HG02884 (cell line): ENCODE data around the gene NPIPA7.
"Not testable (repeated sequence)": the region's sequence is repeated elsewhere in the genome, so short reads cannot be mapped to it uniquely, and the experiment has no call there.

ENCODE experiments used
- ATAC-seq: cut with Tn5 transposase; IDR thresholded peaks from one replicate; pipeline ENCODE4 v1.9.1; 2021; ENCODE audit warnings: mild to moderate bottlenecking, moderate library complexity; ENCODE audit not compliant: unreplicated experiment

Gene NPIPA7

GRCh38 chr16:16378840-16379239 is at the start of gene NPIPA7:
Gene NPIPA7 (plus strand): TSS chr16:16379140. CDS start chr16:16379245, 105 bp downstream.
- not testable (repeated sequence) for ATAC-seq

DNA sequence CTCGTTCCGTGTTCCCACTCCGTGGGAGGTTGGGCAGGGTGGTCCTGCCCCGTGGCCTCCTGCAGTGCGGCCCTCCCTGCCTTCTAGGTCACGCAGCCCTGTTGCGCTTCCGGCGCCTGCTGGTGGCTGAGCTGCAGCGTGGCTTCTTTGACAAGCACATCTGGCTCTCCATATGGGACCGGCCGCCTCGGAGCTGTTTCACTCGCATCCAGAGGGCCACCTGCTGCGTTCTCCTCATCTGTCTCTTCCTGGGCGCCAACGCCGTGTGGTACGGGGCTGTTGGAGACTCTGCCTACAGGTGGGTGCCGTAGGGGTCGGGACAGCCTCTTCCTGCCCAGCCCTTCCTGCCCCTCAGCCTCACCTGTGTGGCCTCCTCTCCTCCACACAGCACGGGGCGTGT is 47.5 kb upstream of the NPIPA7 start:
- ATAC-seq = not testable (repeated sequence)

GRCh38 chr16:16357556-16357955 is 21.4 kb upstream of the NPIPA7 start:
- not testable (repeated sequence) for ATAC-seq

- not testable (repeated sequence) for ATAC-seq
These were observed 20.2 kb upstream of the NPIPA7 start for GRCh38 chr16:16358539-16359240.

DNA sequence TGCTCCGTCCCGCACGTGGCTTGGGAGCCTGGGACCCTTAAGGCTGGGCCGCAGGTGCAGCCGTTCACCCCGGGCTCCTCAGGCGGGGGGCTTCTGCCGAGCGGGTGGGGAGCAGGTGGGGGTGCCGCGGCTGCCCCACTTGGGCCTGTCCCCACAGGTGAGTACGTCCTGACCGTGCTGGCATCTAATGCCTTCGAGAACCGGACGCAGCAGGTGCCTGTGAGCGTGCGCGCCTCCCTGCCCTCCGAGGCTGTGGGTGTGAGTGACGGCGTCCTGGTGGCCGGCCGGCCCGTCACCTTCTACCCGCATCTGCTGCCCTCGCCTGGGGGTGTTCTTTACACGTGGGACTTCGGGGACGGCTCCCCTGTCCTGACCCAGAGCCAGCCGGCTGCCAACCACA is 15.3 kb upstream of the NPIPA7 start:
- not testable (repeated sequence) for ATAC-seq

DNA sequence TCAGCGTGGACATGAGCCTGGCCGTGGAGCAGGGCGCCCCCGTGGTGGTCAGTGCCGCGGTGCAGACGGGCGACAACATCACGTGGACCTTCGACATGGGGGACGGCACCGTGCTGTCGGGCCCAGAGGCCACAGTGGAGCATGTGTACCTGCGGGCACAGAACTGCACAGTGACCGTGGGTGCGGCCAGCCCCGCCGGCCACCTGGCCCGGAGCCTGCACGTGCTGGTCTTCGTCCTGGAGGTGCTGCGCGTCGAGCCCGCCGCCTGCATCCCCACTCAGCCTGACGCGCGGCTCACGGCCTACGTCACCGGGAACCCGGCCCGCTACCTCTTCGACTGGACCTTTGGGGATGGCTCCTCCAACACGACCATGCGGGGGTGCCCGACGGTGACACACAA is 14.8 kb upstream of the NPIPA7 start:
- not testable (repeated sequence) for ATAC-seq

DNA sequence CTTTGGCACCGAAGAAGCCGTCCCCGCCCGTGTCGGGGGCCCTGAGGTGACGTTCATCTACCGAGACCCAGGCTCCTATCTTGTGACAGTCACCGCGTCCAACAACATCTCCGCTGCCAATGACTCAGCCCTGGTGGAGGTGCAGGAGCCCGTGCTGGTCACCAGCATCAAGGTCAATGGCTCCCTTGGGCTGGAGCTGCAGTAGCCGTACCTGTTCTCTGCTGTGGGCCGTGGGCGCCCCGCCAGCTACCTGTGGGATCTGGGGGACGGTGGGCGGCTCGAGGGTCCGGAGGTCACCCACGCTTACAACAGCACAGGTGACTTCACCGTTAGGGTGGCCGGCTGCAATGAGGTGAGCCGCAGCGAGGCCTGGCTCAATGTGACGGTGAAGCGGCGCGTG is 14.2 kb upstream of the NPIPA7 start:
- ATAC-seq = not testable (repeated sequence)

DNA sequence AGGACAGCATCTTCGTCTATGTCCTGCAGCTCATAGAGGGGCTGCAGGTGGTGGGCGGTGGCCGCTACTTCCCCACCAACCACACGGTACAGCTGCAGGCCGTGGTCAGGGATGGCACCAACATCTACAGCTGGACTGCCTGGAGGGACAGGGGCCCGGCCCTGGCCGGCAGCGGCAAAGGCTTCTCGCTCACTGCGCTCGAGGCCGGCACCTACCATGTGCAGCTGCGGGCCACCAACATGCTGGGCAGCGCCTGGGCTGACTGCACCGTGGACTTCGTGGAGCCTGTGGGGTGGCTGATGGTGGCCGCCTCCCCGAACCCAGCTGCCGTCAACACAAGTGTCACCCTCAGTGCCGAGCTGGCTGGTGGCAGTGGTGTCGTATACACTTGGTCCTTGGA is 13.6 kb upstream of the NPIPA7 start:
- not testable (repeated sequence) for ATAC-seq

DNA sequence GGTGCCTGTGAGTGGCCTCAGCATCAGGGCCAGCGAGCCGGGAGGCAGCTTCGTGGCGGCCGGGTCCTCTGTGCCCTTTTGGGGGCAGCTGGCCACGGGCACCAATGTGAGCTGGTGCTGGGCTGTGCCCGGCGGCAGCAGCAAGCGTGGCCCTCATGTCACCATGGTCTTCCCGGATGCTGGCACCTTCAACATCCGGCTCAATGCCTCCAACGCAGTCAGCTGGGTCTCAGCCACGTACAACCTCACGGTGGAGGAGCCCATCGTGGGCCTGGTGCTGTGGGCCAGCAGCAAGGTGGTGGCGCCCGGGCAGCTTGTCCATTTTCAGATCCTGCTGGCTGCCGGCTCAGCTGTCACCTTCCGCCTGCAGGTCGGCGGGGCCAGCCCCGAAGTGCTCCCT is 13.1 kb upstream of the NPIPA7 start:
- not testable (repeated sequence) for ATAC-seq

- not testable (repeated sequence) for ATAC-seq
These were observed 12.2 kb upstream of the NPIPA7 start for GRCh38 chr16:16366552-16367284.

DNA sequence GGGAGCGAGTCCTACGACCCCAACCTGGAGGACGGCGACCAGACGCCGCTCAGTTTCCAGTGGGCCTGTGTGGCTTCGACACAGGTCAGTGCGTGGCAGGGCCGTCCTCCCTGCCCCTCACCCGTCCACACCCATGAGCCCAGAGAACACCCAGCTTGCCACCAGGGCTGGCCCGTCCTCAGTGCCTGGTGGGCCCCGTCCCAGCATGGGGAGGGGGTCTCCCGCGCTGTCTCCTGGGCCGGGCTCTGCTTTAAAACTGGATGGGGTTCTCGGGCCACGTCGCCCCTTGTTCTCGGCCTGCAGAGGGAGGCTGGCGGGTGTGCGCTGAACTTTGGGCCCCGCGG is 11.7 kb upstream of the NPIPA7 start:
- ATAC-seq = not testable (repeated sequence)

- not testable (repeated sequence) for ATAC-seq
These were observed 9.7 kb upstream of the NPIPA7 start for GRCh38 chr16:16369081-16369856.

GRCh38 chr16:16371136-16371735 is 7.7 kb upstream of the NPIPA7 start:
- not testable (repeated sequence) for ATAC-seq

- ATAC-seq = not testable (repeated sequence)
These were observed 4.7 kb upstream of the NPIPA7 start for GRCh38 chr16:16374192-16374591.

DNA sequence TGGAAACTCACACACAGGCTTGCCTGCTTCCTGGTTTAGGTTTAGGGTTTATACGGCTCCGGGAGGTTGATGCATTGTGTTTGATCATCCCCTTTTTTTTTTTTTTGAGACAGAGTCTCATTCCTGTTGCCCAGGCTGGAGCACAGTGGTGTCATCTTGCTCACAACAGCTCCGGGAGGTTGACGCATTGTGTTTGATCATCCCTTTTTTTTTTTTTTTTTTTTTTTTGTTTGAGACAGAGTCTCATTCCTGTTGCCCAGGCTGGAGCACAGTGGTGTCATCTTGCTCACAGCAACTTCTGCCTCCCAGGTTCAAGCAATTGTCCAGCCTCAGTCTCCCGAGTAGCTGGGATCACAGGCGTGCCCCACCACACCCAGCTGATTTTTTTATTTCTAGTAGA is 20.7 kb downstream of the NPIPA7 start:
- not testable (repeated sequence) for ATAC-seq

DNA sequence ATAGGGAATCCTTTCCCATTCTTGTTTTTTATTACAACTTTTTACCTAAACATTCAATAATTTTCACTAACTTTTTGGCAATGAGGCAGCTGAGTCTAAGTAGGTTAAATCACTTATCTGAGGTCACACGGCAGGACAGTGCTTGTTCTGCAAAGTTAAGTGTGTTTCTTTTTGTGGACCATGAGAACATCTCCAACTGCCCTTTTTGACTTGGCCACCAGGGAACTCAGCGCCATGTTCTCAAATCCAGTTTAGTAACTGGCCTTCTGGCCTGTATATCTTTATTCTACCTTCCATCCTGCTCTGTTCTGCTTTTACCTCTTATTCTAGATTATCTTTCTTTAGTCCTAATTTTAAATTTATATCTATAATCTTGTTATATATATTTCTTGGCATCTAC is 23.4 kb downstream of the NPIPA7 start:
- ATAC-seq = not testable (repeated sequence)

DNA sequence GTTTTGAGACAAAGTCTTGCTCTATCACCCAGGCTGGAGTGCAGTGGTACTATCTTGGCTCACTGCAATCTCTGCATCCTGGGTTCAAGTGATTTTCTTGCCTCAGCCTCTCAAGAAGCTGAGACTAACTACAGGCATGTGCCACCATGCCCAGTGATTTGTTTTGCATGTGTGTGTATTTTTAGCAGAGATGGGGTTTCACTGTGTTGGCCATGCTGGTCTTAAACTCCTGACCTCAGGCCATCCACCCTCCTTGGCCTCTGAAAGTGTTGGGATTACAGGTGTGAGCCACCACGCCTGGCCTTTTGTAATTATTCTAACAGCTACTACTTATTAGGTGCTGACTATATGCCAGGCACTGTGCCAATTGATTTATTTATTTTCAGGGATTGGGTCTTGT is 25.3 kb downstream of the NPIPA7 start:
- not testable (repeated sequence) for ATAC-seq

GRCh38 chr16:16405421-16405820 is 26.5 kb downstream of the NPIPA7 start:
- ATAC-seq = not testable (repeated sequence)

- not testable (repeated sequence) for ATAC-seq
These were observed 29.5 kb downstream of the NPIPA7 start for GRCh38 chr16:16408430-16408829.

DNA sequence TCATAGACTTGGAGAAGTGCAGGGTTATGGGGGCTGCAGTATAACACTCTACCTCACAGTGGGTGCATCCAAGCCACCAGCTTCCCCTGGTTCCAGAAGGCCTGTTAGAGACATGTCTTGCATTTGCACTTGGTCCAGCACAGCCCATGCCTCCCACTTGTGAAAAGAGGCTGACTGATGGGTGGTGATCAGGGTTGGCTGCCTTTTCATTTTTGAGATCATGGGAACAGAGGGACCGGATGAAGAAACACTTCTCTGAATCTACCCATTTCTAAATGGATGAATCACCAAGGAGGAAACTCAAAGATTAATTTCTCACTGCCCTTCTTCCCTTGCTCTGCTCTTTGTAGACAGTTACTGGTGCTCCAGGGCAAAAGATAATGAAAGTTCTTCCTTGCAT is 34.8 kb downstream of the NPIPA7 start:
- not testable (repeated sequence) for ATAC-seq

DNA sequence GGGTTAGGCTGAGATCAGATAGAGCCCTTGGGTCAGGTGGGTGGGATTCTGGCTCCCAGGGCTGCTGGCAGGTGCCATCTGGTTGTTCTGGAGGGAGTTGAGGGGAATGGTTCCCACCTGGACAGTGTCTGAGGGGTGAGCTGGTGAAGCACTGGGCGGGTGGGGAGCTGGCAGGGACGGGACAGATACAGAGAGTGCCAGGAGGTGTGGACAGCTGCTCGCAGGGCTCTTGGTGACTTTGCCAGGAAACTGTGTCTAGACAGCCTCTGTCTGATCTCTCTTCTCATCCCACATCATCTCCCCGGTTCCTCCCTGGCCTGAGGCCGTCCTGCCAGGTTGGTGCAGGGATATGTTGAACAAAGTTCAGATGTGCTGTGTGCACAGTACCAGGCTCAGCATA is 38.1 kb downstream of the NPIPA7 start:
- not testable (repeated sequence) for ATAC-seq
